Fibroblast of peridontal ligament (primary cell): ENCODE measurements around the gene WSB2.
"Not testable (repeated sequence)": the region's sequence is repeated elsewhere in the genome, so short reads cannot be mapped to it uniquely, and the experiment has no call there.

ENCODE experiments used
- DNase-seq: peaks from one replicate; pipeline ENCODE4 v3.0.0-alpha.2; 2010; ENCODE audit errors: extremely low read depth

WSB2 gene

DNA sequence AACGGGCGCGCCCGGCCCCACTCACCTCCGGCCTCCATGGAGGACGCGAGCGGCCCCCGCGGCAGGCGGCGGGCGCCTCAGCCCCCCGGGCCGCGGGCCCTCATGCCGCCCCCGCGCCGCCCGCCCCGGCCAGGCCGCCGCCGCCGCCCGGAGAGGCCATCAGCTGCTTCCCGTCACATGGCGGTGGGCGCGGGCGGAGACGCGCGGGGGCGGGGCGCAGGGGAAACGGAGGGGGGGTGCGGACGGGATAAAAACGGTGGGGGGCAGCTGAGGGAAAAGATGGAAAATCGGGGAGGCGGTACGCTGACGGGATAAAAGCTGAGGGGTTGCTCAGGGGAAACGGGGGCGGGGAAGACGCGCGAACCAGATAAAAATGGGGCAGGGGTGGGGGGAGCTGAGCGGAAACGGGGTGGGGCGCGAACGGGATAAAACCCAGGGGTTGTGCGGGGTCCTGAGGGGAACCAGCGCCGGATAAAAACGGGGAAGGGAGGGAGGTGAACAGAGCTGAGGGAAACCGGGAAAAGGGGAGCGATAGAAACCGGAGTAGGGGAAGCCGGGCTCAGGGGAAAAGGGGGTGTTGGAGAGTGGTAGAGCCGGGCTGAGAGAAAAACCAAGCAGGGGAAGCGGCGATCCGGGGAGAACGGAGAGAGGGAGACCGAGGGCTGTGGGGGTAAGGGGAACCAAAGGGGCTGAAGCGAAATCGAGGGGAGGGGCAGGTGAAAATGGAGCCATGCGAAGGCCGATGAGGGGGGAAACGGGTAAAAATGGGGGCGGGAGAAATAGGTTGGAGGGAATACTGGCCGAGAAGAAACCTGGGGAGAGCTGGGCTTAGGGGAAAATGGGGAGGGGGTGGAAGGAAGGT lies at the start of gene WSB2:
WSB2 (minus strand) TSS at position 169 of the 862 bp plus-strand sequence; CDS start at position 38, 131 bp downstream.
- peak; percentile 39 for DNase-seq

- no peak for DNase-seq
Measured at GRCh38 chr12:118109088-118109487, 48.1 kb upstream of the WSB2 start.

DNA sequence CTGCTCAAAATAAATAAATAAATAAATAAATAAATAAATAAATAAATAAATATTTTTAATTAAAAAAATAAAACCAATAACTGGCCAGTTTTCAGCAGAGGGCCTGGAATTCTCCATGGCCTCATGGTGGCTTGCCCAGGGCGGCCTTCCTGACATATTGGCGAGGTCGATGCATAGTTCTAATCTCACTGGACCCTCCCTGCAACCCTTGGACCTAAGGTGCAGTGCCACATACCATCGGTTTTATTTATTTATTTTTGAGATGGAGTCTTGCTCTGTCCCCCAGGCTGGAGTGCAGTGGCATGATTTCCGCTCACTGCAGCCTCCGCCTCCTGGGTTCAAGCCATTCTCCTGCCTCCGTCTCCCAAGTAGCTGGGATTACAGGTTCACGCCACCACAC lies 46.7 kb upstream of the WSB2 start:
- no peak for DNase-seq

DNA sequence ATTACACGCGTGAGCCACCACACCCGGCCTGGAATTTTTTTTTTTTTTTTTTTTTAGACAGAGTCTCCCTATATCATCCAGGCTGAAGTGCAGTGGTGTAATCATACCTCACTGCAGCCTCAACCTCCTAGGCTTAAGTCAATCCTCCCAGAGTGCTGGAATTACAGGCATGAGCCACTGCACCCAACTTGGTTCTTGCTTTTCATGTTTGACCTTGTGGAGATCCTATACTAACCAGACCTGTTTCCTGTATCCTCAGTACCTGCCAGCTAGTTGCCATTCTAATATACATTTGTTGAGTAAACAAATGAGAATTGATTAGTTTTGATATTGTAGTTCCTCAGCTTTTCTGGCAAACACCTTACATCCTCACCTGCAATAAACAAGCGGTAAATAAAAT lies 46.0 kb upstream of the WSB2 start:
- no peak for DNase-seq

DNA sequence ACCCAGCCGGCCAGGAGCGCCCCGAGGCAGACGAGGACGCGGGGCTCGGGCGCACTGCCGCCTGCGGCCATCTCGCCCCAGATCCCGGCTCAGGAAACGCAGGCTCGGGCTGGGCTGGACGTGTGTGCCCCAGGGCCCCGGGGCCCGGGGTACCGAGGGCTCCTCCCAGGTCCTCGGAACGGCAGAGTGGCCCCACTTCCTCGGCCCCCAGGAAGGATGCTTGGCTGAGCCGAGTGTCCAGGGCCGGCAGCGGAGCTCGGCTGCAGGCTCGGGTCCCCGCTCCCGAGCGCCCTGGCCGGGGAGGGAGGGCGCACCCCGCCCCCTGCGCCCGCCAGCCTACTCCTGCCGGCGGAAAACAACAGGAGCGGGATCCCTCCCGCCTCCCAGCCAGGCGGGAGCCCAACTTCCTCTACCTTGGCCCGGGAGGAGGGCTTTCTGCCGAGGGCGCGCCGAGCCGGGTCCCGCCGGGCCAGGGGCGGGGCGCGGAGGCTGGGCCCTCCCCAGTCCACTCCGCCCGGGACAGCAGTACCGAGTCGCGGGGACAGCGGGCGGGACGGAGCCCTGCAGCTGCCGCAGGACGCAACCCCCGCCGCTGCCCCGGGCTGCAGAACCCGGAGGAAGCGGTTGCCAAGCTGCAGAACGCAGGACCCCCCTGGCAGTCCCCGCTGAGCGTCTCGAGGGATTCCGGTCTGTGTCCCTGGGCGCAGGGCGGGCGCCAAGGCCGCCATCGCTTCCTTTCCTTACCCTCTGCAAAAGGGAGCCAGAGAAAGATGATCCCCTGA lies 42.8 kb upstream of the WSB2 start, which contains the start of gene VSIG10:
VSIG10 (minus strand) TSS at position 411 of the 782 bp plus-strand sequence; CDS start at position 71, 340 bp downstream.
- peak; percentile 37 for DNase-seq

DNA sequence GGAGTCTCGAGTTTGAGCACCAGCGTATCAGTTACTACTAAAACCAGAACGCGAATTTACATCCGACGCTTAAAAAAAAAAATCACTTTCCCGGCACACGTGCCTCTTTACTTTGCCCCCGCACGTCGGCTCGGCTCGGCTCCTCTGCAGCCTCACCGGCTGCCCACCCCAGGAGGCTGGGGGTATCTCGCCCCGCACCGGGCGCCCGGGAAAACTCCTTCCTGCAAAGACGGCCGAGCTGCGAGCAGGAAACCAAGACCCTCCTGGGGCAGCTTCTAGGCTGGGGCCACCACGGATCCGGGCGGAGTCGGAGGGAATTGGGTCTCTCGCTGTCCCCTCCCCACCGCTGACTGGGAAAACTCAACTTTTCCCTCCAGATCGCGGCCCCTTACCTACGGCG lies 42.2 kb upstream of the WSB2 start:
- DNase-seq, result no peak

DNA sequence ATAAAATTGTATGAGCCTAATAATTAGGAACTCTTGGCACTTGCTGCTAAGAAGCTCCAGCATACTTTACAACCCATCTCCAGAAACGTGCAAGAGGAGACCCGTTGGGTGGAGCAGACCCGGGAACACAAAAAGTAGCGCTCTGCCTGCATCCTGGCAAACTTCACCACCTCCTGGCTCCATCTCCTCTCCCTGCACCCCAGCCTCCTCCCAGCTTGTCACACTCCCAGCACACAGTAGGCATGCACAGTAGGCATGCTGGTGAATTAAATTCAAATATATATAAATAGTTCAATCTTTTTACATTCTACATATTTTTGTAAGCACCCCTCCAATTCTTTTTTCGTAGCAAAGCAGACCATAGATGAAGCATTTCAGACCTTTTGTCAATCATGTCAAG lies 41.6 kb upstream of the WSB2 start:
- no peak for DNase-seq

- DNase-seq, result no peak
Measured at GRCh38 chr12:118102070-118102469, 41.1 kb upstream of the WSB2 start.

DNA sequence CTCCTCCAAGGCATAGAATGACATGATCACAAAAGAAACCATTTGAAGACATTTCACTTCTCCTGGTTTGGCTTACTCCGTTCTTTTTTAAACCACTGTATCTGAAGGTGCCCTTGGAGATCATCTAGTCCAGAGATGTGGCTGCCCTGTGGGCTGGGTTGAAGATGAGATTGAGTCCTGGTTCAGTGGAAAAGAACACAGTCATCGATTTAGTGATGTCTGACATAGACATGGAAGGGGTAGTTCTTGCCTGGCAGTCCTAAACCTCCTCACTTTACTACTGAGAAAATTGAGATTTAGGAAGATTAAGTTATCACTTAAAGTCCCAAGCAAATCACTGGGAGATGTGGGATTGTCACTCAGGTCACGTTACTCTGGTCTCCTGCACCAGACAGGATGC lies 40.1 kb upstream of the WSB2 start:
- DNase-seq, result no peak

DNA sequence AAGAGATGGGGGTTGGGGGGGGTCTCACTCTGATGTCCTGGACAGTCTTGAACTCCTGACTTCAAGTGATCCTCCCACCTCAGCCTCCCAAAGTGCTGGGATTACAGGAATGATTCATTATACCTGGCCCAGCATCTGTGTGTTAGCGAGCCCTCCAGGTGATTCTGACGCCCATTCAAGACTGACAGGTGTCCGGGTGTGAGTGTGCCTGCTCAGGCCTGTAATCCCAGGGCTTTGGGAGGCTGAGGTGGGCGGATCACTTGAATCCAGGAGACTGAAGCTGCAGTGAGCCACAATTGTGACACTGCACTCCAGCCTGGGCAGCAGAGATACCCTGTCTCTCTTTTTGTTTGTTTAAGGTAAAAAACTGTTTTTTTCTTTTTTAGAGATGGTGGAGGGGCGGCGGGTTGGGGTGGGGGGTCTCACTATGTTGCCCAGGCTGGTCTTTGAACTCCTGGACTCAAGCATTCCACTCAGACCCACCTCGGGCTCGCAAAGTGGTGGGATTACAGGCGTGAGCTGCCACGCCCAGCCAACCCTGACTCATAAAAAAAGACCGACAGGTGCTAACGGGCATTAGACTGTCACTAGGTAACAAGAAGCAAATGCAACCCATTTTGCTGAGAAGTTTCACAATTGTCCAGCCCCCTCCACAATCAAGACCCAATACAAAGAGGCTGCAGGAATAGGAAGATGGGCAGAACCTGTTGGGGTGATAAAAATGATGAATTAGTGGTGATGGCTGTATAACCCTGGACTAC lies 38.1 kb upstream of the WSB2 start:
- no peak for DNase-seq

- DNase-seq, result no peak
Measured at GRCh38 chr12:118098401-118098800, 37.4 kb upstream of the WSB2 start.

DNA sequence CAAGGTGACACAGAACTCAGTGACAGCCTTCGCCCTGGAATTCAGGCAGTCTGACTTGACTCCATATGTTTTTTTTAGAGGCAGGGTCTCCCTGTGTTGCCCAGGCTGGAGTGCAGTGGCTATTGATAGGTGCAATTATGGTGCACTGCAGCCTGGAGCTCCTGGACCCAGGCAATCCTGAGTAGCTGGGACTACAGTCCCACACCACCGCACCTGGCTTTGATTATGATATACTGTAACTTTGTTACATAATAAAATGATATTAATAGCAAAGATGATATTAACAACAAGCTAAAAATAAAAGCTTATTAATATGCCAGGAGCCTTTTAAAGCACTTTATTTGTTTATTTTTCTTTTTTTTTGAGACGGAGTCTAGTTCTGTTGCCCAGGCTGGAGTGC lies 33.1 kb upstream of the WSB2 start:
- no peak for DNase-seq

GRCh38 chr12:118089782-118090181 lies 28.8 kb upstream of the WSB2 start:
- DNase-seq, result no peak

DNA sequence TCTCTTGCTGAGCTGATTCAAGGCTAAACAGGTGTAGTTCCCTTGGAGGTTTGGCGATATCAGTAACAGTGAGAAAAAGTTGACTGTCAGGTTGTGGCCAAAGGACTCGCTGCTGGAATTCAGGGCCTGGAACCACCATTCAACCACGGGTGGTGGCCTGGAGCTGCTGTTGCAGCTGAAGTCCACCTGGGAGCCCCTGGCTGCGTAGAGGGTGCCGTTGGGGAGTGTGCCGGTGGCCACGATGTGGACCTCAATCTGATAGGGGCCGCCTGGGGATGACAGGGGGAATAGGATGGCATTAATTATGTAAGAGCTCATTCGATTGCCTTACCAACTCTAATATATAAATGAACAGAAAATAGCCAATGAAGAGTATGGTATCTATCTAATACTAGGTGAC lies 21.2 kb upstream of the WSB2 start:
- DNase-seq, result no peak

GRCh38 chr12:118081521-118081920 lies 20.5 kb upstream of the WSB2 start:
- not testable (repeated sequence) for DNase-seq

DNA sequence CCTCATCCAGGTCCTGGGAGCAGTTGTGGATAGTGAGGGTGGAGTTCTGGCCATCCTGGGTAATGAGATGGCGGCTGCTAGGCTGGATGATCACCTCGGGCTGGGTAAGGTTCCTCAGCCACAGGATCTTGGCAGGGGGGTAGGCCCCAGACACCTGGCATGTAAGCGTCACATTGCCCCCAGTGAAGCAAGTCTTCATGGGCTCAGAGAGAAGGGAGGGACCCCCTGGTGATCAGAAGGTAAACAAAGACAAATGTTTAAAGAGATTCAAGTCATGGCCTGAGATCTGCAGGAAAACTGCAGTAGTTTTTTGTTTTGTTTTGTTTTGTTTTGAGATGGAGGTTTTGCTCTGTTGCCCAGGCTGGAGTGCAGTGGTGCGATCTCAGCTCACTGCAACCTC lies 12.8 kb upstream of the WSB2 start:
- DNase-seq, result no peak

GRCh38 chr12:118070650-118071049 lies 9.7 kb upstream of the WSB2 start:
- no peak for DNase-seq

- DNase-seq, result no peak
Measured at GRCh38 chr12:118068445-118068844, 7.5 kb upstream of the WSB2 start.

- DNase-seq, result no peak
Measured at GRCh38 chr12:118065380-118065779, 4.4 kb upstream of the WSB2 start.

DNA sequence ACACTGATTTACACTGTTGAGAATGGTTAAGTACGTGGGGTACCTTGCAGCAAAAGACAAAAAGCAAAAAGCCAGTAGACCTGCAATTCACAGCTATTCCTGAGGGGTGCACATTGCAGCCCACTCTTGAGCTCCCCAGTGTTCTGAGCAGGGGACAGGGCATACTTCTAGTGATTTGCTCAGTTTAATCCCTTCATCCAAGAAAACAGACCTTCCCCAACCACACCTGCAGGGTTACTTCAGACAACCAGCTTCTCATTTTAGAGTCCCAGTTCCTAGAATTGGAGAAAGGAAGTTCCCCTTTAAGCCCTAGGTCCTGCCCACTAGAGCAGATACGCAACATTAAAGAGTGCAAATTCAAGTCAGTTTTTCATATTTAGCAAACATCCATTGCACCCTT lies 3.6 kb upstream of the WSB2 start:
- DNase-seq, result no peak

DNA sequence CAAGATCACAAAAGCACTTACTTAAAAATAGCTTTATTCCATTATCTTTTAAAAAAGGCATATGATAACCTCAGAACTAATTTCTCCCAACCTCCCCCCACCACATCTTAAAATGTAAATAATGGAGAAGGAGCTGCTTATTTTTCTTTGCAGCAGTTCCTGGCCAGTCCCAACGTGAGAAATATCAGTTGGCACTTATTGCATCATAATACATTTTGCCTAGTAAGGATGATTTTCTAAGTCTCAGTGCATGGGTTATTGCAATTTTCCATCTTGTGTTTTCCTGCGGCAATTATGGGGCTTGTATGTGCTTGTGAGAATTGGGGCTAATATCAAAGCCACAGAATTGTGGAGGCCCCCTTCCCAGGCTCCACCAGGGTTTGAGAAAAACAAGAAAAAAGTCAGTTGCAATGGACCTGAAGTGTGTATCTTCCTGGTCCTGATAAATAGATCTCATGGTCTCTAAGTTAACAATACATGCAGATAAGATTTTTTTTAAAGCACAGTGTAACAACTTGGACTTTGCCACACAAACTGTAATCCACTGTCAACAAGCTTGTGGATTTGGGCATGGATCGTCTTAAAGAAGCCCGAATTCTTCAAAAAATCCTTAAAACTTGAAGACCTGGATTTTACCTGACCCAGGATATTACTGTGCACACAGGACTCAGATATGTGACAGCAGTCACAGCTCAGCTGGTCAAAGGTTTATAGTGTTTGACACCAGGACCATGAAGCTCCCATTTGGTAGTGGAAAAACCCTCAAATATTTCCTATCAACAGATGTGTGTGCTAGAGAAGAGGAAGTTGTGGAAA lies 2.8 kb upstream of the WSB2 start:
- peak; percentile 75 for DNase-seq
